Smooth muscle cell (in vitro differentiated cells): Measurements from ENCODE around the gene ARSA. TPM values are rescaled to one million over a fixed set of nuclear protein-coding genes. Genes with fewer than 3 reads are reported as not detected.

ENCODE experiments used
- DNase-seq: peaks from one replicate; lab custom pipeline; 2025; ENCODE audit not compliant: unreplicated experiment; lab: John Stamatoyannopoulos, UW
- H2AFZ ChIP-seq: fragments of 200-600 bp; sonication (generic); 2 replicates; pipeline ENCODE4 v1.6.0; 2016; ENCODE audit warnings: antibody characterized with exemption, low read depth, mild to moderate bottlenecking
- H3F3A ChIP-seq: fragments of 200-600 bp; sonication (generic); 2 replicates; pipeline ENCODE4 v1.6.0; 2017; ENCODE audit warnings: antibody characterized with exemption, low read depth
- H3K27ac ChIP-seq: fragments of 200-600 bp; sonication (generic); 2 replicates; pipeline ENCODE4 v1.5.1; 2016; ENCODE audit warnings: low read depth, mild to moderate bottlenecking
- H3K27me3 ChIP-seq: fragments of 200-600 bp; sonication (generic); 2 replicates; pipeline ENCODE4 v1.6.1; 2016; ENCODE audit warnings: low read depth, mild to moderate bottlenecking
- H3K36me3 ChIP-seq: fragments of 200-600 bp; sonication (generic); 2 replicates; pipeline ENCODE4 v1.5.1; 2016; ENCODE audit warnings: low read depth
- H3K4me1 ChIP-seq: fragments of 200-600 bp; sonication (generic); 2 replicates; pipeline ENCODE4 v1.5.1; 2016; ENCODE audit warnings: low read depth
- H3K4me2 ChIP-seq: fragments of 200-600 bp; sonication (generic); 2 replicates; pipeline ENCODE4 v1.6.0; 2016; ENCODE audit warnings: mild to moderate bottlenecking
- H3K4me3 ChIP-seq: fragments of 200-600 bp; sonication (generic); 2 replicates; pipeline ENCODE4 v1.5.1; 2016; ENCODE audit warnings: mild to moderate bottlenecking
- H3K79me2 ChIP-seq: fragments of 200-600 bp; sonication (generic); 2 replicates; pipeline ENCODE4 v1.6.0; 2016; ENCODE audit warnings: low read depth, mild to moderate bottlenecking
- H3K9ac ChIP-seq: fragments of 200-600 bp; sonication (generic); 2 replicates; pipeline ENCODE4 v1.6.0; 2016; ENCODE audit warnings: low read depth
- H3K9me3 ChIP-seq: fragments of 200-600 bp; sonication (generic); replicated peaks from 2 replicates; pipeline ENCODE4 v1.5.1; 2016; ENCODE audit warnings: low read depth
- H4K20me1 ChIP-seq: fragments of 200-600 bp; sonication (generic); 2 replicates; pipeline ENCODE4 v1.6.0; 2016; ENCODE audit warnings: low read depth
- WGBS: methylation state at CpG from one replicate; pipeline ENCODE4 v1.1.7; 2016; ENCODE audit warnings: low lambda C conversion rate; 5-methylcytosine and 5-hydroxymethylcytosine counted together
- polyA plus RNA-seq: library from polyadenylated mRNA; unstranded; fragments of >200 nt; fragmentation: Nextera tagmentation; extraction: Ambion mirVana; gene quantifications from 2 replicates; pipeline ENCODE4 v1.2.1, GENCODE V29; 2016
- total RNA-seq: library from RNA; depleted of rRNA; stranded (reverse); fragments of >200 nt; gene quantifications from 2 replicates; pipeline ENCODE4 v1.2.3, GENCODE V29; 2014
- TF ChIP-seq, protein P1 (sequence below): fragments of 200-600 bp; sonication (generic); IDR thresholded peaks from 2 replicates; pipeline ENCODE4 v1.5.1; 2017; ENCODE audit warnings: borderline replicate concordance, mild to moderate bottlenecking, antibody characterized with exemption; ENCODE audit not compliant: insufficient read depth, poor library complexity, severe bottlenecking

Gene ARSA
- total and polyA plus RNA-seq, 2 experiments from 2014 or later = 16.6 to 19.9 TPM

DNA sequence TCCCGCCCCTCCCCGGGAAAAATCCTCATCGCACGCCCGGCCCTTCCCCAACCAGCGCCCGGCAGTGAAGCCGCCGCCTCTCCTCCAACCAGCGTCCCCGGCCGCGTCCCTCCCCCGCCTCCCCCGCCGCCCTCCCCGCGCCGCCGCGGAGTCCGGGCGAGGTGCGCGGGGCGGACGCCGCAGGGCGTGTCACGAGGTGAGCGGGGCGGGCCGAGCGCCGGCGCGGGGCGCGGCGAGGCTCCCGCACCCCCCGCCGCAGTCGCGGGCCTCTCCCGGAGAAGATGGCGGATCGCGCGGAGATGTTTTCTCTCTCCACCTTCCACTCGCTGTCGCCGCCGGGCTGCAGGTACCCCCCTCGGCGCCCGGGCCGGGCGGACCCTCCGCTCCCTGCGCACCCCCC is 27.4 kb downstream of the ARSA start, which contains the start of gene MAPK8IP2:
TSS of gene MAPK8IP2 (plus strand) at position 256 of the 400 bp plus-strand sequence. CDS start at position 282, 26 bp downstream.
- H3F3A ChIP-seq = no peaks in the 10 kb centered on the region
- peak within 1 kb of the TSS; percentile 88 for H3K4me2 ChIP-seq
- no peaks in the 10 kb centered on the region for H3K9me3 ChIP-seq
- peaks cover 51% of the 10 kb centered on the region for H3K27me3 ChIP-seq
- H2AFZ ChIP-seq = no peak within 1 kb of the TSS
- peak within 1 kb of the TSS; percentile 39 for H3K4me3 ChIP-seq
- no peaks in the 10 kb centered on the region for H4K20me1 ChIP-seq
- no peaks in the 10 kb centered on the region for H3K79me2 ChIP-seq
- no CpG with 5 or more reads among the region's 61 CpGs for WGBS
- no peak within 1 kb of the TSS for H3K9ac ChIP-seq
- H3K4me1 ChIP-seq = peaks cover 5% of the 10 kb centered on the region
- no peak for DNase-seq
- H3K36me3 ChIP-seq = no peaks in the 10 kb centered on the region
- H3K27ac ChIP-seq = no peak within 1 kb of the TSS
- TF ChIP-seq, protein P1, sequence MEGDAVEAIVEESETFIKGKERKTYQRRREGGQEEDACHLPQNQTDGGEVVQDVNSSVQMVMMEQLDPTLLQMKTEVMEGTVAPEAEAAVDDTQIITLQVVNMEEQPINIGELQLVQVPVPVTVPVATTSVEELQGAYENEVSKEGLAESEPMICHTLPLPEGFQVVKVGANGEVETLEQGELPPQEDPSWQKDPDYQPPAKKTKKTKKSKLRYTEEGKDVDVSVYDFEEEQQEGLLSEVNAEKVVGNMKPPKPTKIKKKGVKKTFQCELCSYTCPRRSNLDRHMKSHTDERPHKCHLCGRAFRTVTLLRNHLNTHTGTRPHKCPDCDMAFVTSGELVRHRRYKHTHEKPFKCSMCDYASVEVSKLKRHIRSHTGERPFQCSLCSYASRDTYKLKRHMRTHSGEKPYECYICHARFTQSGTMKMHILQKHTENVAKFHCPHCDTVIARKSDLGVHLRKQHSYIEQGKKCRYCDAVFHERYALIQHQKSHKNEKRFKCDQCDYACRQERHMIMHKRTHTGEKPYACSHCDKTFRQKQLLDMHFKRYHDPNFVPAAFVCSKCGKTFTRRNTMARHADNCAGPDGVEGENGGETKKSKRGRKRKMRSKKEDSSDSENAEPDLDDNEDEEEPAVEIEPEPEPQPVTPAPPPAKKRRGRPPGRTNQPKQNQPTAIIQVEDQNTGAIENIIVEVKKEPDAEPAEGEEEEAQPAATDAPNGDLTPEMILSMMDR = no peak

DNA sequence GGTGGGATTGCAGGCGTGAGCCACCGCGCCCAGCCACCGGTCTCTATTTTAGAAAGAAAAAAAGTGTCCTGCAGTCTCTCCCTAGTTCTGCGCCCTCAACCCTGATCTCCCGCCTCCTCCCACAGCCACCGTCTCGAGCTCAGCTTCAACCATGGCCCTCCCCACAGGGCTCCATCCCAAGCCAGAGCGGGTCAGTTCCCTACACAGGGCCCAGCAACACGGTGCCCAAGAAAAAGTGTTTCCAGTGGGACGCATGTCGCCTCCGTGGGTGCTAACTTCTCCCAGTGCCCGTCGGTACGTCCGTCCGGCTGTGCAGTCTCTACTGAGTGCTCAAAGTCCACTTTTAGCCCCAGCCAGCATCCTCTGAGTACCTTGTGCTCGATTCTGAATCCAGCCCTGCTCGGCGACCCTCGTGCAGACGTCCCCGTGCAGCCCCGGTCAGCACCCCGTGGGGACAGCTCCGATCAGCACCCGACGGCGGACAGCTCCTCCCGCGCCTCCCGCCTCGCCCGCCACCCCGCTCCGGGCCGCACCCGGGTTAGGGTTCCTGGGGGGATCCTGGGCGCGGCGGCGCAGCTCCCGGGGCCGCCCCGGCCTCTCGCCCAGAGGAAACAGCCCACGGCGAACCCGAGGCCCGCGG is 28.0 kb downstream of the ARSA start:
- H4K20me1 ChIP-seq = no peaks in the 10 kb centered on the region
- TF ChIP-seq, protein P1 = no peak
- peak overlapping the region; percentile 39 for H3K4me3 ChIP-seq
- H3K27ac ChIP-seq = no peak overlapping the region
- no peak overlapping the region for H3K9ac ChIP-seq
- H3K9me3 ChIP-seq = no peaks in the 10 kb centered on the region
- no peaks in the 10 kb centered on the region for H3K79me2 ChIP-seq
- H3K27me3 ChIP-seq = peaks cover 47% of the 10 kb centered on the region
- no peaks in the 10 kb centered on the region for H3F3A ChIP-seq
- peak; percentile 34 for DNase-seq
- no peak overlapping the region for H2AFZ ChIP-seq
- 36% methylated on average over 33 of the region's 52 CpGs for WGBS
- H3K36me3 ChIP-seq = no peaks in the 10 kb centered on the region
- peak overlapping the region; percentile 88 for H3K4me2 ChIP-seq
- H3K4me1 ChIP-seq = peaks cover 5% of the 10 kb centered on the region

DNA sequence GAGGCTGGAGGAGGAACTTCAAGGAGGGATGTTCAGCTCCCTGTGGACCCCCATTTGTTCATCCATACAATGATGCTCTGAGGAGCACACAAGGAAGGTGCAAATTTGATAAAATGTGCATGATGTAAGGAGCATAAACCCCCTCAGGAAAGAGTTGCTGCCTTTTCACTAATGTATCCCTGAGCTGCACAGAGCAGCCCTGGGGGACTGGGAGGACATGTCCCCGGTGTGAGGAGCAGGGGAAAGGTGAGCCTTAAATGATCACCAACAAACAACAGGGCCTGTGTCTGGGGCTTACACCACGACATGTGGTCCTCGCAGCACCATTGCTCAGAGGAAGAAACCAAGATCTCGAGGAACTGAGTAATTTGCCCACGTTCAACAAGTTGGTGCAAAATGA is 30.9 kb downstream of the ARSA start:
- peaks cover 22% of the 10 kb centered on the region for H3K27me3 ChIP-seq
- no peak overlapping the region for H3K9ac ChIP-seq
- H3K4me3 ChIP-seq = no peak overlapping the region
- no peaks in the 10 kb centered on the region for H3K79me2 ChIP-seq
- TF ChIP-seq, protein P1 = no peak
- no peak for DNase-seq
- no peaks in the 10 kb centered on the region for H3K9me3 ChIP-seq
- 88% methylated on average over 5 of the region's 5 CpGs for WGBS
- H3K36me3 ChIP-seq = no peaks in the 10 kb centered on the region
- H2AFZ ChIP-seq = no peak overlapping the region
- H3F3A ChIP-seq = no peaks in the 10 kb centered on the region
- H3K4me1 ChIP-seq = peaks cover 5% of the 10 kb centered on the region
- H3K4me2 ChIP-seq = no peak overlapping the region
- no peaks in the 10 kb centered on the region for H4K20me1 ChIP-seq
- no peak overlapping the region for H3K27ac ChIP-seq

DNA sequence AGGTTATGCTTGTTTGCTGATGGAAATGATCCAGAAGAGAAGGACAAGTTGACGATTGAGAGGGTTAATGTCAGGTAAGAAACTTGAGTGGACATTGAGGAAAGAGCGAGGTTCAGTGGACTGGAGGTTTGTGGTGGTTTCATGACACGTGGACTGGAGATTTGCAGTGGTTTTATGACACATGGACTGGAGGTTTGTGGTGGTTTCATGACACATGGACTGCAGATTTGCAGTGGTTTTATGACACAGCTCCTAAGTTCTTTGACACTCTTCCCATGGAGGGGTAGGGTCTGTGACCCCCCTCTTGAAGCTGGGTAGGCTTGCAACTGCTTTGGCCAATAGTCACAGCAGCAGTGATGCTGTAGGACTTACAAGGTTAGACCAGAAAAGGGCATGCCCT is 32.8 kb downstream of the ARSA start:
- Histone ChIP-seq H3K4me2 (no peak overlapping the region), H3K9ac (no peak overlapping the region), H3K4me3 (no peak overlapping the region), H3K27me3 (peaks cover 9% of the 10 kb centered on the region), H3F3A (no peaks in the 10 kb centered on the region), H4K20me1 (no peaks in the 10 kb centered on the region), H3K79me2 (no peaks in the 10 kb centered on the region), H2AFZ (no peak overlapping the region), H3K36me3 (no peaks in the 10 kb centered on the region), H3K27ac (no peak overlapping the region), H3K9me3 (no peaks in the 10 kb centered on the region), H3K4me1 (no peaks in the 10 kb centered on the region)
- TF ChIP-seq, protein P1 = no peak
- WGBS = 72% methylated on average over 3 of the region's 3 CpGs
- DNase-seq = no peak
